ENCODE data around the gene DCAF5. TPM values are rescaled to one million over a fixed set of nuclear protein-coding genes. Genes with fewer than 3 reads are reported as not detected.
A peak's percentile ranks its signal among the peaks of the same experiment; 100 is the strongest.
"Not testable (repeated sequence)": the region's sequence is repeated elsewhere in the genome, so short reads cannot be mapped to it uniquely, and the experiment has no call there.

The DCAF5 gene
- polyA plus RNA-seq, 3 donors = 22.2 to 55.1 (median 30.6) TPM

- peaks cover 42 to 58% of the 10 kb centered on the region in 2 donors for H3K36me3 Mint-ChIP-seq
- TF ChIP-seq CTCF (IDR thresholded peaks at IDR 0.05) = no peak
- H3K9me3 ChIP-seq (replicated peaks in 1 of 2; ENCODE audit: control insufficient read depth in 1 of 2, insufficient read depth in 1 of 2, low read length in 2 of 2) = no peaks in the 10 kb centered on the region
- no peak overlapping the region for H3K4me3 ChIP-seq (replicated peaks in 1 of 3; ENCODE audit: low read depth in 2 of 3, low read length in 3 of 3)
- H3K9me3 Mint-ChIP-seq = no peaks in the 10 kb centered on the region
- H4K20me1 ChIP-seq (ENCODE audit: insufficient read depth, low read length) = peaks cover 7% of the 10 kb centered on the region
- WGBS (ENCODE audit: insufficient coverage) = 100% methylated on average over 2 of the region's 4 CpGs
- H3K4me3 Mint-ChIP-seq = no peak overlapping the region
- H3K4me1 ChIP-seq (ENCODE audit: control insufficient read depth in 1 of 2, insufficient read depth in 2 of 2, low read length in 2 of 2) = peaks cover 9 to 16% of the 10 kb centered on the region in 2 donors
- H3K27ac Mint-ChIP-seq = peak overlapping the region in 6 of 7 donors; percentile 7 to 75 (median 20)
- peak overlapping the region in 1 of 2 donors; percentile 54 for H3K27ac ChIP-seq (ENCODE audit: low read depth in 1 of 2, low read length in 2 of 2)
- H3K4me2 ChIP-seq (replicated peaks; ENCODE audit: extremely low read depth, low read length, poor library complexity, severe bottlenecking) = no peak overlapping the region
- peaks cover 17 to 58% of the 10 kb centered on the region in 2 donors for H3K36me3 ChIP-seq (replicated peaks in 1 of 2; ENCODE audit: control insufficient read depth in 1 of 2, insufficient read depth in 2 of 2, low read length in 2 of 2)
- intact Hi-C loops (cut with micrococcal nuclease) = no loop called here
- no peaks in the 10 kb centered on the region for H3K27me3 ChIP-seq (ENCODE audit: control insufficient read depth in 2 of 2, insufficient read depth in 2 of 2, low read length in 2 of 2)
- no peak for DNase-seq
- no peak overlapping the region for H2AFZ ChIP-seq (ENCODE audit: insufficient read depth, low read depth, low read length, poor library complexity, severe bottlenecking)
- H3K4me1 Mint-ChIP-seq = peaks cover 24% of the 10 kb centered on the region
- no peaks in the 10 kb centered on the region for H3K79me2 ChIP-seq (ENCODE audit: insufficient read depth, low read length)
- H3K9ac ChIP-seq (ENCODE audit: insufficient read depth, low read length, poor library complexity, severe bottlenecking) = no peak overlapping the region
- no peaks in the 10 kb centered on the region for H3K27me3 Mint-ChIP-seq (ENCODE audit: low read depth in 3 of 3)
These were observed 73.7 kb downstream of the DCAF5 start for GRCh38 chr14:69079188-69079742.

GRCh38 chr14:69077841-69078240 is 75.1 kb downstream of the DCAF5 start:
- Mint-ChIP-seq H3K27me3 (ENCODE audit: low read depth in 3 of 3) (no peaks in the 10 kb centered on the region), H3K27ac (no peak overlapping the region), H3K4me1 (peaks cover 37% of the 10 kb centered on the region), H3K4me3 (no peak overlapping the region), H3K9me3 (no peaks in the 10 kb centered on the region), H3K36me3 (peaks cover 31 to 58% of the 10 kb centered on the region in 2 donors)
- peaks cover 13% of the 10 kb centered on the region for H4K20me1 ChIP-seq (ENCODE audit: insufficient read depth, low read length)
- no peak for TF ChIP-seq CTCF (IDR thresholded peaks at IDR 0.05)
- H3K27ac ChIP-seq (ENCODE audit: low read depth in 1 of 2, low read length in 2 of 2) = no peak overlapping the region
- DNase-seq = no peak
- no peaks in the 10 kb centered on the region for H3K27me3 ChIP-seq (ENCODE audit: control insufficient read depth in 2 of 2, insufficient read depth in 2 of 2, low read length in 2 of 2)
- H3K9me3 ChIP-seq (replicated peaks in 1 of 2; ENCODE audit: control insufficient read depth in 1 of 2, insufficient read depth in 1 of 2, low read length in 2 of 2) = no peaks in the 10 kb centered on the region
- peaks cover 7 to 48% of the 10 kb centered on the region in 2 donors for H3K36me3 ChIP-seq (replicated peaks in 1 of 2; ENCODE audit: control insufficient read depth in 1 of 2, insufficient read depth in 2 of 2, low read length in 2 of 2)
- intact Hi-C loops (cut with micrococcal nuclease) = no loop called here
- H2AFZ ChIP-seq (ENCODE audit: insufficient read depth, low read depth, low read length, poor library complexity, severe bottlenecking) = no peak overlapping the region
- H3K4me3 ChIP-seq (replicated peaks in 1 of 3; ENCODE audit: low read depth in 2 of 3, low read length in 3 of 3) = no peak overlapping the region
- H3K9ac ChIP-seq (ENCODE audit: insufficient read depth, low read length, poor library complexity, severe bottlenecking) = no peak overlapping the region
- peaks cover 22 to 31% of the 10 kb centered on the region in 2 donors for H3K4me1 ChIP-seq (ENCODE audit: control insufficient read depth in 1 of 2, insufficient read depth in 2 of 2, low read length in 2 of 2)
- H3K79me2 ChIP-seq (ENCODE audit: insufficient read depth, low read length) = no peaks in the 10 kb centered on the region
- H3K4me2 ChIP-seq (replicated peaks; ENCODE audit: extremely low read depth, low read length, poor library complexity, severe bottlenecking) = no peak overlapping the region

- H2AFZ ChIP-seq (ENCODE audit: insufficient read depth, low read depth, low read length, poor library complexity, severe bottlenecking); H3K4me3 ChIP-seq (replicated peaks in 1 of 3; ENCODE audit: low read depth in 2 of 3, low read length in 3 of 3); H3K9ac ChIP-seq (ENCODE audit: insufficient read depth, low read length, poor library complexity, severe bottlenecking); intact Hi-C loops (cut with micrococcal nuclease); H3K4me2 ChIP-seq (replicated peaks; ENCODE audit: extremely low read depth, low read length, poor library complexity, severe bottlenecking); H3K27me3 Mint-ChIP-seq (ENCODE audit: low read depth in 3 of 3); H3K9me3 Mint-ChIP-seq; H3K27me3 ChIP-seq (ENCODE audit: control insufficient read depth in 2 of 2, insufficient read depth in 2 of 2, low read length in 2 of 2); H3K4me3 Mint-ChIP-seq; H3K9me3 ChIP-seq (replicated peaks in 1 of 2; ENCODE audit: control insufficient read depth in 1 of 2, insufficient read depth in 1 of 2, low read length in 2 of 2); H3K79me2 ChIP-seq (ENCODE audit: insufficient read depth, low read length); DNase-seq; H3K27ac Mint-ChIP-seq; H3K27ac ChIP-seq (ENCODE audit: low read depth in 1 of 2, low read length in 2 of 2): not testable (repeated sequence)
- 100% methylated on average over 3 of the region's 5 CpGs for WGBS (ENCODE audit: insufficient coverage)
- H3K36me3 ChIP-seq (replicated peaks in 1 of 2; ENCODE audit: control insufficient read depth in 1 of 2, insufficient read depth in 2 of 2, low read length in 2 of 2) = peaks cover 3 to 47% of the 10 kb centered on the region in 2 donors
- H3K4me1 Mint-ChIP-seq = peaks cover 44% of the 10 kb centered on the region
- H4K20me1 ChIP-seq (ENCODE audit: insufficient read depth, low read length) = peaks cover 14% of the 10 kb centered on the region
- H3K36me3 Mint-ChIP-seq = peaks cover 32 to 60% of the 10 kb centered on the region in 2 donors
- peaks cover 25 to 33% of the 10 kb centered on the region in 2 donors for H3K4me1 ChIP-seq (ENCODE audit: control insufficient read depth in 1 of 2, insufficient read depth in 2 of 2, low read length in 2 of 2)
These were observed 75.7 kb downstream of the DCAF5 start for GRCh38 chr14:69077185-69077584.

All from CD14-positive monocyte (primary cell).